RWPE1 (cell line): ENCODE measurements around the gene NPAT.

Source experiments
- CTCF ChIA-PET: fragments of 350-600 bp; sonication (Branson Sonifier 250); formaldehyde crosslinking; extraction: SDS; loops from one replicate; lab custom pipeline; 2021; lab: Yijun Ruan, JAX
- POLR2A ChIA-PET: fragments of 400-600 bp; formaldehyde crosslinking; extraction: SDS; loops from one replicate; lab custom pipeline; 2020; ENCODE audit warnings: antibody characterized with exemption; ENCODE audit not compliant: low non-redundant PET; lab: Yijun Ruan, JAX
- DNase-seq: peaks from one replicate; pipeline ENCODE4 v3.0.0; 2012; ENCODE audit warnings: low spot score
- H3K27ac ChIP-seq: fragments of 450-650 bp; 2 replicates; pipeline ENCODE4 v1.5.1; 2017
- CTCF ChIP-seq: fragments of 450-650 bp; conservative IDR thresholded peaks from 2 replicates; pipeline ENCODE4 v1.5.1; 2017; ENCODE audit warnings: low read depth, mild to moderate bottlenecking

NPAT gene

GRCh38 chr11:108228251-108228650 lies 5.8 kb upstream of the NPAT start:
- H3K27ac ChIP-seq = no peak overlapping the region
- ChIA-PET POLR2A (no interaction called here), CTCF (no interaction called here)
- no peak for TF ChIP-seq CTCF
- no peak for DNase-seq

GRCh38 chr11:108226036-108226435 lies 3.6 kb upstream of the NPAT start:
- POLR2A ChIA-PET = no interaction called here
- TF ChIP-seq CTCF = no peak
- CTCF ChIA-PET = interaction anchor here (0.6 kb wide), 1 partner anchor 446 kb away, joined by 3 read pairs; no protein-coding TSS in a partner anchor
- DNase-seq = no peak
- no peak overlapping the region for H3K27ac ChIP-seq

GRCh38 chr11:108224911-108225786 lies 2.7 kb upstream of the NPAT start:
- ChIA-PET CTCF (no interaction called here), POLR2A (no interaction called here)
- H3K27ac ChIP-seq = no peak overlapping the region
- no peak for DNase-seq
- TF ChIP-seq CTCF = no peak

GRCh38 chr11:108224366-108224765 lies 1.9 kb upstream of the NPAT start:
- CTCF ChIA-PET = no interaction called here

GRCh38 chr11:108223348-108224149 lies 1.1 kb upstream of the NPAT start:
- DNase-seq = no peak
- ChIA-PET CTCF (interaction anchor here (0.6 to 1.0 kb wide), 3 partner anchors 14 to 75 kb away, joined by 3 to 4 read pairs (median 3); no protein-coding TSS in a partner anchor), POLR2A (no interaction called here)
- TF ChIP-seq CTCF = no peak
- H3K27ac ChIP-seq = peak overlapping the region; percentile 96

More at GRCh38 chr11:108224366-108224765, 1.9 kb upstream of the NPAT start:
- TF ChIP-seq CTCF = no peak
- no peak for DNase-seq
- no peak overlapping the region for H3K27ac ChIP-seq
- POLR2A ChIA-PET = no interaction called here

- POLR2A ChIA-PET = interaction anchor here (0.7 to 0.9 kb wide), 2 partner anchors 77 to 368 kb away, joined by 3 read pairs; no protein-coding TSS in a partner anchor
- peak overlapping the region; percentile 96 for H3K27ac ChIP-seq
- no peak for DNase-seq
- CTCF ChIA-PET = interaction anchor here (0.7 kb wide), 1 partner anchor 316 kb away, joined by 3 read pairs; no protein-coding TSS in a partner anchor
- TF ChIP-seq CTCF = no peak
Observed at GRCh38 chr11:108221911-108222573, 396 bp downstream of the NPAT start.
